ENCODE measurements around the gene DUS2.
A peak's percentile ranks its signal among the peaks of the same experiment; 100 is the strongest.
"Not testable (repeated sequence)": the region's sequence is repeated elsewhere in the genome, so short reads cannot be mapped to it uniquely, and the experiment has no call there.

DUS2 gene

DNA sequence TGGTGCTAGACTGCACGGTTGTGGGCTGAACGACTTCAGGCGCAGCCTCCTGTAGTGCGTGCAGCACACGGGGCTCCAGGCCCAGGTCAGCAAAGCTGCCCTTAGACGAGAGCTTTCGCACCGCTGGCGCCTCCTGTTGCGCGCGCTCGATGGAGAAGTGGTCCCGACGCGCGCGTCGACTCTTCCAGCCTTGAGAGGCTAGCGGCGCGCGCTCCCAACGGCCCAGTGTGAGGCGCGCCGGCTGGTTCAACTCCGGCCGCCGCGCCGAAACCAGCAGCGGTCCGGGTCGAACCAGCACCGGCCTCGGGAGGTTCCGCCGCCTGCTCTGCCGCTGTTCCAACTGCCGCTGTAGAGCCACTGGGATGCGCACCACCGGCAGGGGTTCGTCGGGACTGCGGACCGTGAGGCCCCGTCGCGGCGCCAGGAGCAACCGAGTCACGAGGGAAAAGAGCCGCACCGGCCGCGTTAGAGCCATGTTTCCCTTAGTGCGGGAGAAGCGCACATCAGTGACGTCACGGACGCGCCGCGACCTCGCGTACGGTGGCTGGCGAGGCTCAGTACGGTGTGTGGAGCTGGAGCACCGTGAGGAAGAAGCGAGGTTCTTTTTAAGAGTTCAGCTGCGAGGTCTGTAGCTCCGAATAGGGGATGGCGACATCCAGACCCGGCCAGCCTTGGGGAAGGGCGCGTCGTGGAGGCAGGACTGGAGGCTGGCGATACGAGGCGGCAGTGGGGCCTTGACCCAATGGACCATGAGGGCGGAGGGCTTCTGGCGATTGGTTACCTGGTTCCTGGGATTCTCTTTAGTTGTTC is at the start of gene DUS2, which contains the start of gene DDX28:
Gene DUS2, plus strand, starts transcription at position 557 of the 810 bp plus-strand sequence. CDS start 14,740 bp downstream, outside the sequence.
Gene DDX28, minus strand, starts transcription at position 505 of the 810 bp plus-strand sequence. Its CDS starts 30 bp downstream, at position 475.
- peak; percentile 85 for DNase-seq (ENCODE audit: low spot score)

DNA sequence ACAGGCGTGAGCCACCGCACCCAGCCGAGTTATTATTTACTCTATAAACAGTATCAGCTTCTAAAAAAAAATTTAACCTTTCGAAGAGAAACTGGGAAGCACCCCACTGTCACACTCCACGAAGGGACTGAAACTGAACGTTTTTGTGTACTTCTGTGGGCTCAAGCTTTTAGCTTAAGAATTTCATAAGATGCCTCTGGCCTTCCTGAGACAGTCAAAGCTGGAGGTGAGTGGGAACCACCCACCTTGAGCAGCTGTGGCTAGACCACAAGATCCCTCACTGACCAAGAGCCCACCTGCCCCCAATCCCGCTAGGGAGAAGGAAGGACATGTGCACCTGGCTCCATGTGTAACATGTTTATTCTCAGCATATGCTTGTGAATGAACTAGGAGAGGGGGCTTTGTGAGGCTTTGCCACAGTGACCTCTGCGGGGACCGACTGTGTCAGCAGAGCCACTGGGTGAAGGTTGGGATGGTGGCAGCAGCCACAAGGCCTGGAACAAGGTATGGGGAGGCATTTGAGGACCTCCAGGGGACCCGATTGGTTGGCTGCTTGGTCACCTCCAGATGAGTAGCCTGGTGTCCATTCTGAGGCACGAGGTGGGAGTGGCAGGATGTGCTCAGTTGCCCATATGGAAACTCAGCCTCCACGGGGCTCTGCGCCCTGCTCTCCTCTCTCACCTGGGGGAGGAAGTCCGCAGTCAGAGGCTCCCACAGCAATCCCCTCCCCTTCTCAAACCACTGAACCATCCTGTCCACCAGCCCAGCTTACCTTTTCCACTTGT is 47.6 kb upstream of the DUS2 start:
- DNase-seq (ENCODE audit: low spot score), result no peak

DNA sequence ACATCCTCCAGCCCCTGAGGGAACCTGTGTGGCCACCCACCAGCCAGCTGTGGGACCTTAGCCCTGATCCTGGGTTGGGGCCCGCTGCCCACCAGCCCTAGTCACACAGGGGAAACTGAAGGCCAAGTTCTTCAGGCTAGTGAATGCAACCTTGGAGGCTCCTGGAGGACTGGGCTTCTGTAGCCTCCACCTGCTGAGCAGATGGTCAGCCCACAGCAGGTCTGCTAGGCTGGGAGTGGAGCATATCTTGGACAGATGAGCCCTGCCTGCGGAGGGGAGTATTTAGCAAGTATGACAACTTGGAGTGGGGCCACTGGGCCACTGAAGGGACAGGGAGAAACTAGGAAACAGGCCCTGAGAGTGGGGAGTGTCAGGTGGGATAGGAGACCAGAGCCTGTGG is 46.9 kb upstream of the DUS2 start:
- no peak for DNase-seq (ENCODE audit: low spot score)

DNA sequence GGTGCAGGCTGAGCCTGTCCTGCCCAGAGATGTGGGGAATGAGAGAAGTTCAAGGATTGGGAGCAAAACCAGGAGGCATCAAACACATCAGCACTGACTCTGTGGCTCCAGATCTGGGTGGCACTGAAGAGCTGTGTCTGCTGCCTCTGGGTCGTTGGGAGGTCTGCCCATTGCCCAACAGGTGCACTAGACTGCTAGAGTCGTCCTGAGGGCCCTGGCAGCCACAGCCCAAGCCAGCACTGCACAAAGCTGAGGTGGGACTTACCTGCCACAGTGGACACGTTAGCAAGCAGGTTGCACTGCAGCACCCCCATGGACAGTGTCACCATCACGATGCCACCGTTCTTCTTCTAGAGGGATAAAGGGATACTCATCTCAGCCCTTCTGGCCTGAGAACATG is 46.1 kb upstream of the DUS2 start:
- no peak for DNase-seq (ENCODE audit: low spot score)

DNA sequence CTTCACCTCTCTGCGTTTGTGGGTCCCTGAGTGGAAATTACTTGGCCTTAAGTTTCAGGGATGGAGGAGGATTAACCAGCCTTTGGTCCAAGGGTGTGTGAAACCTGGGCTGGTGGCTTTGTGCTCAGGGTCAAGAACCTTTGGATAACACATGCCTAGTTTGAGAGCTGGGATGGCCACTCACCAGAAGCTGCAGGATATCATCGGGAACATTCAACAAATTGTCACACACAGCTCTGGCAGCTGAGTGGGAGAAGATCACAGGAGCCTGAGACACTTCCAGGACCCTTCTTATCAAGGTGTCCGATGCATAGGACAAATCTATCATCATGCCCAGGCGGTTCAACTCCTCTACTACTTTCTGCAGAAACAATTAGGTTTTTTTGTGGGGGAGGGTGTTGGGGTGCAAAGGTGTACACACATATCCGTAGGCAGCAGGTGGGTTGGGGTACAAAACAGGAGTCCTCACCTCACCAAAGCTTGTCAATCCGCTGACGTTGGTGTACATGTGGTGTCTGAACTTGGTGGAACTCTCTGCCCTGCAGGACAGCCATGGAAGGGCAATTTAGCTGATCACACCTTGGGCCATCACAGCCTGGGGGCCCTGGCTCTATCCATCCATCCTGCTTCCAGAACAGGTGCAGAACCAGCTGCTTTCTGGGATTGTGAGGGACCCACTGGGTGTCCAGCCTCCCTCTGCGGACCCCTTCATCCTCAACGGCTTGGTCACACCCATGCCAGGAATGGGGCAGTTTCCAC is 45.4 kb upstream of the DUS2 start:
- DNase-seq (ENCODE audit: low spot score), result no peak

DNA sequence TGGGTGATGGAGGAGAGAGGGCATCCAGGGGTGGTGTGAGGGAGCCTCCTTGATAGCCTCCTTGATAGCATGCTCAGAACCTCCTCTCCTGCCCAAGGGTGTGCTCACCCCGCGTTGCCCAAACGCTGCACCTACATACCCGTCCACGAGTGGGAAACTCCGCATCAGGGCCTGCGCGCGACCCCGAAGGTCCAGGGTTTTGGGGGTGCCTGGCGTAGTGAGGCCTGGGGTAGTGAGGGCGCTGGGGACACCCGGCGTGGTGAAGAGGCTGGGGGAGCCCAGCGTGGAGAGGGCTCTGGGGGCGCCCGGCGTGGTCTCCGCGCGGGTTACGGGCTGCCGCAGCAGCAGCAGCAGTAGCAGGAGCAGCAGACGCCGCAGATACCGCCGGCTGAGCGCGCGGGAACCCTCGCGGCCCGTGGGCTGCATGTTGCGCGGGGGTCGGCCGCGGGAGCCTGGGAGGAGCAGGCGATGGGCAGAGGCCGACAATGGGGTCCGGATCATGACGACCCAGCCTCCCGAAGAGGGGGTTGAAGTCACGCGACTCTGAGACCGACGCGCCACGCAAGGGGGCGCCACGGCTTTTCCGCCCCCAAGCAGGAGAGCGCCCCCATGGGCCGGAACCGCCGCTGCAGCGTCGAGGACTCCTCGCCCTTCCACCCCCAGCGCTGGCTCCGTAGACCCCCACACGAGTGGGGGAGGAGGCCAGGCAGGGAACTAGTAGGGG is 43.0 kb upstream of the DUS2 start, which contains the start of gene DPEP3:
Gene DPEP3, minus strand, starts transcription at position 545 of the 724 bp plus-strand sequence. Its CDS starts 119 bp downstream, at position 426.
- DNase-seq (ENCODE audit: low spot score), result no peak

DNA sequence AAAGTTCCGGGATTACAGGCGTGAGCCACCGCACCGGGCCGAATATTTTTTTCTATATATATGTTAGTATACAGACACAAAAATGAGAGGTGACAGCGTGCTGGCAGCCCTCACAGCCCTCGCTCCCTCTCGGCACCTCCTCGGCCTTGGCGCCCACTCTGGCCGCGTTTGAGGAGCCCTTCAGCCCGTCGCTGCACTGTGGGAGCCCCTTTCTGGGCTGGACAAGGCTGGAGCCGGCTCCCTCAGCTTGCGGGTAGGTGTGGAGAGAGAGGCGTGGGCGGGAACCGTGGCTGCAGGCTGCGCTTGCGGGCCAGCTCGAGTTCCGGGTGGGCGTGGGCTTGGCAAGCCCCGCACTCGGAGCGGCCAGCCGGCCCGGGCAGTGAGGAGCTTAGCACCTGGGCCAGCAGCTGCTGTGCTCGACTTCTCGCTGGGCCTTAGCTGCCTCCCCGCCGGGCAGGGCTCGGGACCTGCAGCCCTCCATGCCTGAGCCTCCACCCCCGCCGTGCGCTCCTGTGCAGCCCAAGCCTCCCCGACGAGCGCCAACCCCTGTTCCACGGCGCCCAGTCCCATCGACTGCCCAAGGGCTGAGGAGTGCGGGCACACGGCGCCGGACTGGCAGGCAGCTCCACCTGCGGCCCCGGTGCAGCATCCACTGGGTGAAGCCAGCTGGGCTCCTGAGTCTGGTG is 40.9 kb upstream of the DUS2 start:
- no peak for DNase-seq (ENCODE audit: low spot score)

DNA sequence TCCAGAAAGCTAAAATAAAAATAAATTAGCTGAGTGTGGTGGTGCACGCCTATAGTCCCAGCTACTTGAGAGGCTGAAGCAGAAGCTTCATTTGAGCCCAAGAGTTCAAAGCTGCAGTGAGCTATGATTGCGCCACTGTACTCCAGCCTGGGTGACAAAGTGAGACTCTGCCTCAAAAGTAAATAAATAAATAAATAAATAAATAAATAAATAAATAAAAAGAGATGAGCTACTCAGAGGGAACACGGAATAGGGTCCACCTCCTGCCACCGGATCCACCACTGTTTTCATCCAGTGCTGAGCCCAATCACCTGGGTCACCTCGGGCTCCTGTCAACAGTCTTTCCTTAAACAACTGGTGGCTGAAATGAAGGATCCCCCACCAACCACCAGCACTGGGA is 36.1 kb upstream of the DUS2 start:
- no peak for DNase-seq (ENCODE audit: low spot score)

DNA sequence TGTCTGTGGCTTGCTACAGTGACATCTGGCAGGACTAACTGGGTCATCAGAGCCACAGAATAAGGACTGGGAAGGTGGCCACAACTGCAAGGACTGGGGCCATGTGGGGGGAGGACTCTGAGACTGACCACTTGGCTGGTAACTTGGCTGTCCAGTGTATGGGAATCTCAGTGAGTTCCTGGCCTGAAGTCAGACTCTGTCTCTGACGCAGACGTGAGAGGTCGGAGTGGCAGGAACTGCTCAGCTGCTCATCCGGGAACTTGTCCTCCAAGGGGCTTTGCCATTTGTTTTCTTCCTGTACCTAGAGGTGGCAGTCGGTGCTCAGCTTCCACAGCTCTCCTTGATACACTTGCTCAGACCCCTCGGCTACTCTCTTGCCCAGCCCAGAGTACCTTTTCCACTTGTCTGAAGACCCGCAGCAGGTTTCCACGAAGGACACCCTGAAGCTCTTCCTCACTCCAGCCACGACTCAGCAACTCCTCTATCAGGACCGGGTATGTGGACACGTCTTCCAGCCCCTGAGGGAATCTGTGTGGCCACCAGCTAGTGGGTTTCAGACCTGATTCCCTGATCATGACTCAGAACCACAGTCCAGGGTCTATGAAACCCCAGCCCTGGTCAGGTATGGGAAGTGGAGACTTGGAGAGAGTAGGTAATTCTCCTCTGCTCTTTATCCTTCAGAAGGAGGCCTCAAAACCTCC is 35.5 kb upstream of the DUS2 start:
- DNase-seq (ENCODE audit: low spot score), result no peak

DNA sequence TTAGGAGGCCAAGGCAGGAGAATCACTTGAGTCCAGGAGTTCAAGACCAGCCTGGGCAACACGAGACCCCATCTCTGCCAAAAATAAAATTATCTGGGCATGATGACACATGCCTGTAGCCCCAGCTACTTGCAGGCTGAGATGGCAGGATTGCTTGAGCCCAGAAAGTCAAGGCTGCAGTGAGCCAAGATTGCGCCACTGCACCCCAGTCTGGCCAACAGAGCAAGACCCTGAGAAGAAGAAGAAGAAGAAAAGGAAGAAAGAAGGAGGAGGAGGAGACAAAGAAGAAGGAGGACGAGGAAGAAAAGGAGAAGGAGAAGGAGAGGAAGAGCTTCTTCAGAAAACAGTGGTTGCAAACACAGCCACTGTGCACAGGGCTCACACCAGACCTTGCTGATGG is 34.4 kb upstream of the DUS2 start:
- no peak for DNase-seq (ENCODE audit: low spot score)

DNA sequence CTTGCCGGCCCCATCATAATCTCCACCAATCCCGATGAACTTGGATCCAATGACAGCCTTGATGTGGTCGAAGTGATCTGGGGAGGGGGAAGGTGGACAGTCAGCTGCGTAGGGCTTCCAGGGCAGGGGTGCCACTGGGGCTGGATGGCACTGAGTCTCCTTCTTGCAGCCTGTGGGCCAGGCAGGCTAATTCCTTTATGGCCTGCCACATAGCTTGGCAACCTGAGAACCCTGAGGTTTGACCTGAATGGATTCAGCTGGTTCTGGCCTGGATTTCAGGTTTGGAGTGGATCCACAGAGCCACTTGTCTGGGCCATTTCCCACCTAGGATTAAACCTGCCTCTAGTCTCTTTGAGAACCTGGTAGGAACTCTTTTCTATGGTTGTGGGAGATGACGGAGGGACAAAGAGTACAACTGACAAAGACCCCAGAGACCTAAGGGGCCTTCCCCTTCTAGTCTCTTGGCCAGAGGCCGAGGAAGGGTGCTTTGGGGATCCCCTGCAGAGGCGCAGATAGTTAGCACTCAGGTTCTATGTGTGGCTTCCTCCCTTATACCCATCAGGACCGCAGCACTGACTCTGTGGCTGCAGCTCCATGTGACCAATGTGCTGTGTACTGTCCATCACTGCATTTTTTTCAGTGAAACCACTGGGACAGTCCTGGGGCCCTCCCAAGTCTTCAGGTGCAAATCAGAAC is 33.6 kb upstream of the DUS2 start:
- no peak for DNase-seq (ENCODE audit: low spot score)

DNA sequence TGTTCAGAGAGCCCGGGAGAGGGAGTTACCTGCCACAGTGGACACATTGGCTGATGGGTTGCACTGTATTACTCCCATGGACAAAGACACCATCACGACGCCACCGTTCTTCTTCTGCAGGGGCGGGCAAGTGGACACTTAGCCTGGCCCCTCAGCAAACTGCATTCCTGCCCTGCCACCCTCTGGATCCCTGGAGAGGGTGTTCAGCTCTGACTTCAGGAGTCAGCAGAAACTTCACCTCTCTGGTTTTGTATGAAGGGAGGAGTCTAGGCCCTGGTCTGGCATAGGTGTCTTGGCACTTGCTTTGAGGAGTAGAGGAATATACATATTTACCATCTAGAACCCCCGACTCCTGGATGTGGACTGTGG is 33.1 kb upstream of the DUS2 start:
- no peak for DNase-seq (ENCODE audit: low spot score)

DNA sequence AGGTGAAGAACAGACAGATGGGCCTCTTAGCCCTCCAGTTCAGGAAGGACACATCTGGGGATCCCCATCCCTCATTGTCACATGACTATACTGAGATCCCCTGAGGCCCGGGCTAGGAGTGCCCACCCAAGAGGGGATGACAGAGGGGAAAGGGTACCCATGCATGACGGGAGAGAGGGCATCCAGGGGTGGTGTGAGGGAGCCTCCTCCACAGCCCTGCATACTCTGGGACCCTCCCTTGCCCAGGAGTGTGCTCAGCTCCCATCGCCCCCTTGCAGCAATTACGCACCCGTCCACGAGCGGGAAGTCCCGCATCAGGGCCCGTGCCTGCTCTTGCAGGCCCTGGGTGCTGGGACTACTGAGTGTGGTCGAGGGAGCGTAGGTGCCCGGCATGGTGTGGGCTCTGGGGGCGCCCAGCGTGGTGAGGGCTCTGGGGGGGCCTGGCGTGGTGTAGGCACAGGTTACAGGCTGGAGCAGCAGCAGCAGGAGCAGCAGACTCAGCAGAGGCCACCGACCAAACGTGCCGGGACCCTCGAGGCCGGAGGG is 30.4 kb upstream of the DUS2 start:
- DNase-seq (ENCODE audit: low spot score), result no peak

DNA sequence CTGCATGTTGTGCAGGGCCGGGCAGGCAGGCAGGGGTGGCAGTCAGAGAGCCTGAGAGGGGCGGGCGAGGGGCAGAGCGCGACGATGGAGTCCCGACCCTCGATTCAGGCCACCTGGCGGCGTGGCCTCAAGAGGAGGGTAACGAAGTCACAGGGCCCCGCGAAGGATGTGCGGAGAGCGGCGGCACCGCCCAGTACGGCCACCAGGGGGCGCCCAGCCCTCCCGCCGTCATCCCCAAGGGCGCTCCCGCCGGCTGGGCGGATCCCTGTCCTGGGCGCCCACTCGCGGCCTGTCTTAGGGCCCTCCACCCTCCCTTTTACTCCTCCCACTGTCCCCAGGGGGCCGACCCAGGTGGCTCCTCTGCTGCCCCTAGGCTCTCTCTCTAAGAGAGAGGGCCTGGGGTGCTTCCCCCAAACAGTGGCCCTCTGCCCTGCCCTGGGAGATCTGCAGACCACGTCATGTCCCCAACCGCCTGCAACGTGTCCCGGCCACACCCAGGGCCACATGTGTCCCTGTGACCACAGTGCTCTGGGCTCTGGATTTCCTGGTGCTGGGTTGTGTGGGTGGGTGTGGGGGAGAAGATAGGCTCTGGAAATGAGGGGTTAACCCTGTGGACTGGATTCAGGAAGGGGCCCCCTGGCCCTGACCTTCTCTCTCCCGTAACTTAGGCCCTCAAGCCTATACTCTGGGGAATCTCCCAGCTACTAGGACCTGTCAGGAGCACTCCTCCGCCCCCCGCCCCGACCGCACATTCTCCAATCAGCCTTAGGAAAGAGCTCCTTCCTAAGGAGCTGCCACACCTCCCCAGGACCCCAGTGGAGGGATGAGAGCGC is 29.7 kb upstream of the DUS2 start:
- peak; percentile 84 for DNase-seq (ENCODE audit: low spot score)

DNA sequence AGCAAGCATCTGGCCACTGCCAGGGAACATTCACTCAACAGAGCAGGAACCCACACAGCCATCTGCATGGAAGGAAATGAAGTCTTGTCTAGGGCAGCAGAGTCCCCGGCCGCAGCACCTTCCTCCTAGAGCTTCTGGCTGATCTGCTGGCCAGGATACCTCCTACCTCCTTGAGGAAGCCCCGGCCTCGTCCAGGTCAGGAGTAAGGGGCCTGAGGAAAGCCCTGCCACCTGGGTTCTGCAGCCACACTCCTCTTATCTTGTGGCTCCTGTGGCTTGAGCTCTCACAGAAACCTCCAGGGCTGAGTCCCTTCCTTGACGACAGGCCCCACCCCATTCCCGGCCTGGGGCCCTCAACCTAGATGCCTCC is 29.1 kb upstream of the DUS2 start:
- DNase-seq (ENCODE audit: low spot score), result not testable (repeated sequence)

DNA sequence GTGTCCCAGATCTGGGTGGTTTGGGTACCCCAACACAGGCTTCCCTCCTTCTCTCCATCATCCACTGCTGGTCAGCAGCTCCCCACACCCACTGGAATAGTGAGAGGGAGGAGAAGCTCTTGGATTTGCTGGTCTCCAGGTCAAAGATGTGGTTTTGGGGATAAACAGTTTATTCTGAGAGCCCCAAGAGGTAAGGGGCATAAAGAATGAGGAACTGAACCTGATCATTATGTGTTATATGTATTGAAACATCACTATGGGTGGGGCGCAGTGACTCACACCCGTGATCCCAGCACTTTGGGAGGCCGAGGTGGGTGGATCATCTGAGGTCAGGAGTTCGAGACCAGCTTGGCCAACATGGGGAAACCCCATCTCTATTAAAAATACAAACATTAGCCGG is 27.7 kb upstream of the DUS2 start:
- DNase-seq (ENCODE audit: low spot score), result no peak

DNA sequence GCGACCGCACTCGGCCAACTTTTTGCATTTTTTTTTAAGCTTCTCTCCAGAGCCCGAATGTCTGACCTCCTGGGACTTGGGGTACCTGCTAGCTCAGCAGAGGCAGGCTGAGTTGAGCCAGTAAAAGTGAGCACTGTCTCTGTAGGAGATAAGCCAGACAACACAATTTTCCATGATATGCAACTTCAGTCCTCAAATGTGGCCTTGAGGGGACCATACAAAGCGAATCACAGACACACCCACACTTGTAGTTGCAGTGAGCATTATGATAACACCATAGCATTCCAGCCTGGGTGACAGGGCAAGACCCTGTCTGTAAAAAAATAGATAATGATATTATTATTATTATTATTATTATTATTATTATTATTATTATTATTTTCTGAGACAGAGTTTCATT is 26.4 kb upstream of the DUS2 start:
- no peak for DNase-seq (ENCODE audit: low spot score)

DNA sequence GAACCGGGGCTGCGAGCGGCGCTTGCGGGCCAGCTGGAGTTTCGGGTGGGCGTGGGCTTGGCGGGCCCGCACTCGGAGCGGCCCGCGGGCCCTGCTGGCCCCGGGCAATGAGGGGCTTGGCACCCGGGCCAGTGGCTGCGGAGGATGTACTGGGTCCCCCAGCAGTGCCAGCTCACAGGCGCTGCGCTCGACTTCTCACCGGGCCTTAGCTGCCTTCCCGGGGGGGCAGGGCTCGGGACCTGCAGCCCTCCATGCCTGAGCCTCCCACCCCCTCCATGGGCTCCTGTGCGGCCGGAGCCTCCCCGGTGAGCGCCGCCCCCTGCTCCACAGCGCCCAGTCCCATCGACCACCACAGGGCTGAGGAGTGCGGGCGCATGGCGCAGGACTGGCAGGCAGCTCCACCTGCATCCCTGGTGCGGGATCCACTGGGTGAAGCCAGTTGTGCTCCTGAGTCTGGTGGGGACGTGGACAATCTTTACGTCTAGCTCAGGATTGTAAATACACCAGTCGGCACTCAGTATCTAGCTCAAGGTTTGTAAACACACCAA is 24.8 kb upstream of the DUS2 start:
- DNase-seq (ENCODE audit: low spot score), result not testable (repeated sequence)
